Measurements from ENCODE around the gene POU2AF2. TPM values are rescaled to one million over a fixed set of nuclear protein-coding genes. Genes with fewer than 3 reads are reported as not detected.

POU2AF2 gene
- total RNA-seq, 1 donor from 2014 or later, result not detected

DNA sequence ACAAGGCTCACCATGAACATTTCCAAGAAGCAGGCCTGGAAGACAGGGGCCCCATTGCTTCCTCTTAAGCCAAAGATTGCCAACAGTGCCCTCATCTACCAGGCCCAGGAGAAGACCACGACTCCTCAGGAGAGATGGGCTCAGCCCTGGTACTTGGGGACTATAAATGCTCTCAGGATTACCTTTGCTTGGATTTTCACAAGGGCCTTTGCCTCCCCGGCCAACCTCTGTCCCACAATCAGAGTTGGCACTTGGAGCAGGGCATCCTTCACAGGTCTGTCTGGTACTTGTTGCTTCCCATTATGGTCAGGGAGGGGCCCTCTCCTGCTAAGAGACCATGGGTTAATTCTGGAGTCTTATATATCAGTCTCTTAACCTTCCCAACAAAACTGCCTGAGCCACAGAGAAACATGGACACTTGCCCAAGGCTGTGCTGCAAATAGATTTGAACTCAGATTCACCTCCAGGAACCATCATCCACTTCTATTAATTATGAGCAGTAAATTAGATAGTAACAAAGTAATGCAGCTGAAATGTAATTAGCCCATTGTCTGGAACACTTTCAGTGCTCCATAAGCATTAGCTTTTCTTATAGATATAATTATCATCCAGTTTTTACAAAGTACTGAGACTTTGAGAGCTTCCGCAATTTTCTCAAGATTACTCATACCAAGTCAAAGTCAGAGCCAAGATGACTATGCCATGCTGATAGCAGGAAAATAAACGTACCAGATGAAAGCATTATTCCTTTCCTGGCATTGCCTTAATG, 86.4 kb downstream of the POU2AF2 start:
- DNase-seq, result no peak

DNA sequence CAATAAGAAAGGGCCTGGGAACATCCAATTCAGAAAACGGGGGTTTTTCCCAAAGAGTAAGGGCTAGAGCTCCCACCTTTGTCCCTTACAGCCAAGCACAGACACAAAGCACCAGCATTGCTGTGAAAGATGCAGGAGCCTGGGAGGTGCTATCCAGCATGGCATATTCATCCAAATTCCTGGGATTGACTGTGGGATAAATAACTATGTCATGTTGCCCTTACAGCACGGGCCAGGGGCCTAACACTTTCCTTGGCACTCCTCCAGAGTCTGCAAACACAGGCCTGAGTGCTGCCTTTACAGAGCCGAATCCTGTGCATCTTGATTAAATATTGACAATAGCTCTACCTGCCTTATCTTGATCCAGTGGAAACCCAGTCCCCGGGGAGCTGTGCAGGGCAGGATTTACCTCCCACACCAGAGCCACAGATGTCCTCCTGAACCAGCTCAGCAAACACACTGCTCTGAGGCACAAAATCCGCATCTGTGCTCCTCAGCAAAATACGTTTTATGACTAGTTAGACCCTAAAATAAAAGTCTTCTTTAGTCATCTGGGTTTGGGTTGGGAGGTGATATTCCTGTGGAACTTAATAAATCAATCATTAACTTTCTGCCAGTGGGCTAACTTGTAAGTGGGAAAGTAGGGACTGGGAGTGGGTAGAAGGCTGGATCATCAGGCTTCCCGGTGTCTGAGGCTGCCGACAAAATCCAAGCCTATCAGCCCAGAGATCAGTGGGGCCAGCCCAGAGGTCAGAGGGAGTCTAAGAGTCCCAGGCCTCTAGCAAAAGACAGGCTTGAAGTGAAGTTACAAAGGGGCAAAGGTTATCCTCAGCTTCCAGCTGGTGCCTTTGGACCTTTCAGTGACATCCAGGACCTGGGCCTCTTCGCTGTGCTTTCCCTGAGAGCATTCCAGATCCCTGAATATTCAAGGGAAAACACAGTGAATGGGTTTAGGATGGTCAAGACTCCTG, 89.3 kb downstream of the POU2AF2 start:
- no peak for DNase-seq

DNA sequence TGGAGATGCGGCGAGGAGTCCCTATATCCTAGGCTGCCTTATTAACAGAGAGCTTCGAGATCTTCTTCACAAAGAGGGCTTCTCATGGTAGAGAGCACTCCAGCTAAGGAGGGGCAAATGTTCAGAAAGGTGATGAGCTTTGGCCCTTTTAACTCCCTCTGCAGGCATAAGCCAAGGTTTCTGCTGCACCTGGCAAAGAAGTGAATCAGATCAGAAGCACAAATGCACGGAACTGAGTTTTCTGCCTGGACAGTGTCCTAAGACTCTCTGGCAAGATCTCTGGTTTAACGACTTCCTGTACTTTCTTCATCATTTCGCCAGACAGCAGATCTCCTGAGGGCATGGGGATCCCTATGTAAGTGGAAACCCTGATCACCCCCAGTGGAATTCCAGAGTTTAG, 90.0 kb downstream of the POU2AF2 start:
- no peak for DNase-seq

Other genes with a start within 250 kb of the POU2AF2 start
- gene POU2AF3, start 52.8 kb downstream of the POU2AF2 start, total RNA-seq, result 0.47 TPM
- gene POU2AF1, start 133.6 kb downstream of the POU2AF2 start, total RNA-seq, result not detected

Measured in occipital lobe (tissue), 2 donors.